Tibial nerve (tissue), 4 donors: ENCODE measurements around the gene DTL. TPM values are rescaled to one million over a fixed set of nuclear protein-coding genes. Genes with fewer than 3 reads are reported as not detected.

Source experiments
- DNase-seq, 2 donors: peaks; one replicate each; pipeline ENCODE4 v3.0.0-alpha.2; 2019; ENCODE audit warnings: low spot score in 2 of 2
- H3K27ac ChIP-seq, 4 donors: fragments of 200-600 bp; sonication (generic) in 3 of 4; one replicate each; pipeline ENCODE4 v1.5.1; 2017 to 2019; ENCODE audit warnings: mild to moderate bottlenecking in 1 of 4
- H3K27me3 ChIP-seq, 2 donors: fragments of 200-600 bp; sonication (generic) in 1 of 2; one replicate each; pipeline versions ENCODE4 v1.5.1 to v1.6.0; 2017 to 2019
- H3K36me3 ChIP-seq, 3 donors: fragments of 200-600 bp; sonication (generic); one replicate each; pipeline ENCODE4 v1.5.1; 2018 to 2019
- H3K4me1 ChIP-seq, 4 donors: fragments of 200-600 bp; sonication (generic) in 3 of 4; one replicate each; pipeline ENCODE4 v1.5.1; 2017 to 2019
- H3K4me3 ChIP-seq, 4 donors: fragments of 200-600 bp; sonication (generic) in 3 of 4; one replicate each; pipeline ENCODE4 v1.5.1; 2017 to 2019; ENCODE audit warnings: mild to moderate bottlenecking in 1 of 4, moderate library complexity in 1 of 4
- H3K9me3 ChIP-seq, 4 donors: fragments of 200-600 bp; sonication (generic) in 3 of 4; one replicate each; pipeline ENCODE4 v1.5.1; 2017 to 2019
- CTCF ChIP-seq, 5 experiments: fragments of 200-600 bp in 3 of 5; fragments of 450-650 bp in 2 of 5; sonication (generic) in 3 of 5; IDR thresholded peaks; one replicate each; pipeline ENCODE4 v1.5.1; 2016 to 2019; ENCODE audit warnings: antibody characterized with exemption in 5 of 5, mild to moderate bottlenecking in 3 of 5, moderate library complexity in 2 of 5
- EP300 ChIP-seq, 2 donors: sonication (generic); formaldehyde crosslinking; IDR thresholded peaks; one replicate each; pipeline ENCODE4 v1.6.1; 2017; ENCODE audit warnings: antibody characterized with exemption in 2 of 2, mild to moderate bottlenecking in 1 of 2
- POLR2A ChIP-seq, 2 donors: fragments of 450-650 bp; IDR thresholded peaks; one replicate each; pipeline ENCODE4 v1.6.1; 2017; ENCODE audit warnings: antibody characterized with exemption in 2 of 2, mild to moderate bottlenecking in 2 of 2, moderate library complexity in 2 of 2
- WGBS, 2 donors: methylation state at CpG; one replicate each; pipeline ENCODE4 v1.1.5; 2018; 5-methylcytosine and 5-hydroxymethylcytosine counted together
- total RNA-seq, 4 donors: library from RNA; depleted of rRNA; stranded (reverse); fragments of >200 nt; gene quantifications; one replicate each; pipeline ENCODE4 v1.1.0, GENCODE V29; 2016

DTL gene
- total RNA-seq, 4 donors from 2014 or later, result 0.21 to 0.90 TPM; not detected in 2

DNA sequence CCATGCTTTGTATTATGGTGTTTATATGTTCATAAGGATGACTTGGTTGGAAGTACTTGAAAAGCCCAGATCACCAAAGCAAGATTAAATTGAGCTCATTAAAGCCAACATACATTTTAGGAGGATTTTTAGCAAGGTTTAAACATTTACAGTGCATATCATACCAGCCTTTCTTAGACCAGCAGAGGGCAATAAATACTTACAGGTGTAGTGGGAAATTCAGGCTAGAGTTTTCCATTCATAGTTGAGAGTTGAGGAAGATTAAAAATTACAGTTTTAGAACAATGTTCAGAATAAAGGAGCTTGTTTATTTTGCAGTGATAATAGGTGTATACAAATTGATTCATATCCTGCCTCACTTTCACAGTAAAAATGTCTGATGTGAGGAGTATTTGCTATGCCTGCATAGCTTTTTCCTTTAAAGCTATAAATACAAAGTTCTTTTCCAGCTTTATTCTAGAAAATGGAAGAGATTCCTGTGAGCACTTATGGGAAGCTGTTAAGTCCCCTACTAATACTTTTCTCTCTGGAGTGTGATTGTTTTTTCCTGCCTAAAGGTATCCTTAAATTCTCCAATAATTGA, 35.3 kb downstream of the DTL start:
- H3K36me3 ChIP-seq, result no peaks in the 10 kb centered on the region
- no peak overlapping the region for H3K27ac ChIP-seq
- H3K27me3 ChIP-seq, result no peaks in the 10 kb centered on the region
- no peaks in the 10 kb centered on the region for H3K4me1 ChIP-seq
- H3K4me3 ChIP-seq, result no peak overlapping the region
- no peak for DNase-seq
- no peaks in the 10 kb centered on the region for H3K9me3 ChIP-seq
- TF ChIP-seq CTCF (IDR thresholded peaks at IDR 0.05) (peak; percentile 51 to 76 (median 57)), POLR2A (IDR thresholded peaks at IDR 0.05) (no peak), EP300 (IDR thresholded peaks at IDR 0.05) (no peak)

DNA sequence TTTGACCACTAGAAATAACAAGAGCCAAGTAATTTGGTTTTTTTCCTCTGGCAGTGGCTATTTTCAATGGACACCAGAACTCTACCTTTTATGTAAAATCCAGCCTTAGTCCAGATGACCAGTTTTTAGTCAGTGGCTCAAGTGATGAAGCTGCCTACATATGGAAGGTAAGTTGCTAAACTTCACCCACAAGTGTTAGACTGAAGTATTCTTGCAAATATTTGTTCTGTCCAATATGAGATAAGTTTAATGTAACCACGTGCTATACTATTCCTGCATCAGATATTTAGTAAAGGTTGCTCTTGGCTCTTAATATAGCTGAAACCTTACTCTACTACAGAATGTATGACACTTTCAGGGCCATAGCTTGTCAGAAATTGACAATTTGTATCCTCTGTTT, 36.5 kb downstream of the DTL start:
- Histone ChIP-seq H3K9me3 (no peaks in the 10 kb centered on the region), H3K27me3 (no peaks in the 10 kb centered on the region), H3K4me1 (no peaks in the 10 kb centered on the region), H3K27ac (no peak overlapping the region), H3K36me3 (no peaks in the 10 kb centered on the region), H3K4me3 (no peak overlapping the region)
- WGBS, 2 donors, result 97 to 100% methylated on average over 1 of the region's 1 CpG
- DNase-seq, result no peak
- TF ChIP-seq POLR2A (IDR thresholded peaks at IDR 0.05) (no peak), EP300 (IDR thresholded peaks at IDR 0.05) (no peak), CTCF (IDR thresholded peaks at IDR 0.05) (no peak)

DNA sequence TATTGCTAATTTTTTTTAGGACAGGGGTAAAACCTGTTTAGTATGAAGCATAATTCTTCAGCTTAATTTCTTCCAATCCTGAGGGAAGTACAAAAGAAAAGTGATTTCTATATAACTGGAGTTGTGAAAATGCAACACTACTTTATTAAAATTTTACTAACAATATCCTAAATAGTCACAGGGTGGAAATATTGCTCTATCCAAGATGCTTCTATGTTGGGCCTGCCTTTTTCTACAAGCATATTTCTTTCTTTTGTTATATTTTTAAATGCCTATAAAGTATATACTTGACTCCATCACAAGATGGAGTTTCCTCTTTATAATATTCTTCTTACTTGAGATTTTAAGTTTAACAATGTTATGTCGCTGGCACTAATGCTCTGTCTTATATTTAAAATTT, 37.9 kb downstream of the DTL start:
- WGBS, 2 donors, result 90 to 95% methylated on average over 1 of the region's 1 CpG

DNA sequence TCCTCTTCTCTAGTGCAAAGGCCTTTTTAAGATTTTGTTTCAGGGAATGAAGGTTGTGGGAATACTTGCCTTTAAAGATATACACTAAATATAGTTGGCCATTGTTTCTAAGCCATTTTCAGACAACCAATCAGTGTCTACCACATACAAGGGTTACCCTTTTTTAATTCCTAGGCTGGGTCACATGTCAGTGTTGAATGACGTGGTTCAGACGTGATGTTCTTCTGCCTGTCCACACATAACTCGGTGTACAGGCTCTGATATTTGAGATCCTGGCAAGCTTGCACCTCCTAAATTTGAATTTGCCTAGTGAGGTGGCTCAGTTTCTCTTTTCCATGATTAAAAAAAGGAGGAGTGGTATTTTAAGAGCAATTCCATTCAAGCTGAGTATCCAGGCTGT, 38.8 kb downstream of the DTL start:
- no peak for DNase-seq
- Histone ChIP-seq H3K27me3 (no peaks in the 10 kb centered on the region), H3K9me3 (no peaks in the 10 kb centered on the region), H3K27ac (no peak overlapping the region), H3K4me3 (no peak overlapping the region), H3K36me3 (no peaks in the 10 kb centered on the region), H3K4me1 (no peaks in the 10 kb centered on the region)
- 64 to 80% methylated on average over 3 of the region's 3 CpGs for WGBS, 2 donors
- TF ChIP-seq EP300 (IDR thresholded peaks at IDR 0.05) (no peak), CTCF (IDR thresholded peaks at IDR 0.05) (no peak), POLR2A (IDR thresholded peaks at IDR 0.05) (no peak)

More for the DNA sequence above, 37.9 kb downstream of the DTL start:
- H3K4me3 ChIP-seq, result no peak overlapping the region
- H3K27me3 ChIP-seq, result no peaks in the 10 kb centered on the region
- H3K36me3 ChIP-seq, result no peaks in the 10 kb centered on the region
- no peaks in the 10 kb centered on the region for H3K4me1 ChIP-seq
- DNase-seq, result no peak
- no peak for TF ChIP-seq CTCF (IDR thresholded peaks at IDR 0.05)
- TF ChIP-seq POLR2A (IDR thresholded peaks at IDR 0.05), result no peak
- no peak for TF ChIP-seq EP300 (IDR thresholded peaks at IDR 0.05)
- H3K9me3 ChIP-seq, result no peaks in the 10 kb centered on the region
- H3K27ac ChIP-seq, result no peak overlapping the region

GRCh38 chr1:212074856-212075255, 39.3 kb downstream of the DTL start:
- 72 to 76% methylated on average over 3 of the region's 3 CpGs for WGBS, 2 donors
- H3K4me1 ChIP-seq, result no peaks in the 10 kb centered on the region
- TF ChIP-seq POLR2A (IDR thresholded peaks at IDR 0.05), result no peak
- no peak for TF ChIP-seq EP300 (IDR thresholded peaks at IDR 0.05)
- TF ChIP-seq CTCF (IDR thresholded peaks at IDR 0.05), result no peak
- H3K36me3 ChIP-seq, result no peaks in the 10 kb centered on the region
- no peak overlapping the region for H3K27ac ChIP-seq
- no peak for DNase-seq
- no peak overlapping the region for H3K4me3 ChIP-seq
- H3K27me3 ChIP-seq, result no peaks in the 10 kb centered on the region
- no peaks in the 10 kb centered on the region for H3K9me3 ChIP-seq
